Hematopoietic multipotent progenitor cell treated with erythropoietin and hydrocortisone succinate and interleukin-3 and kit ligand, for 8 days (in vitro differentiated cells): ENCODE data around the gene TRPM2.

Experiments
- DNase-seq: peaks from one replicate; pipeline ENCODE4 v3.0.0-alpha.2; 2015

The TRPM2 gene

DNA sequence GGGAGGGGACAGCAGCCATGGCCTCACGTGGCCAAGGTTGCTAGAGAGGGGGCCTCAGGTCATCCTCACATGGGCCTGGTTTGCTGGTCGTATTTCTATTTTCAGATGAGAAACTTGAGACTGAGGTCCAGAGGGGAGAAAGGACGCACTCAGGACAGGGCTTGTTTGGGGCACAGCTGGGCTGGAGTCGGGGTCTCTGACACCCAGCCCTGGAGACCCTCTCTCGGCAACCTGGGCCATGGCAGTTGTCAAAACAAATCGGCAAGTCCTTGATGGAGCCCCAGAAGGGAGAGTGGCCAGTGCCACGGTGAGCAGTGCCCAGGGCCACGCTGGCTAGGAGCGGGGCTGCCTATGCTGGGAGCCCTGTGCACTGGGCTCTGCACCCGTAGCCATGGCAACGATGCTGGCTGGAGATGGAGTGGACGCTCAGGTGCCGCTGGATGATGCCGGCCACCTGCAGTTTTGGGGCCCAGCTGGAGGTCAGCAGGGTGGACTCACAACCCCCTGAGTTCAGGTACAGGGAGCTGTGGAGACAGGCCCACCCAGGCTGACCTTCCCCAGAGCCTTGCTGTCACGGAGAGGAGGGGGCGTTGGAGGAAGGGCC, 113.0 kb downstream of the TRPM2 start:
- DNase-seq = no peak

DNA sequence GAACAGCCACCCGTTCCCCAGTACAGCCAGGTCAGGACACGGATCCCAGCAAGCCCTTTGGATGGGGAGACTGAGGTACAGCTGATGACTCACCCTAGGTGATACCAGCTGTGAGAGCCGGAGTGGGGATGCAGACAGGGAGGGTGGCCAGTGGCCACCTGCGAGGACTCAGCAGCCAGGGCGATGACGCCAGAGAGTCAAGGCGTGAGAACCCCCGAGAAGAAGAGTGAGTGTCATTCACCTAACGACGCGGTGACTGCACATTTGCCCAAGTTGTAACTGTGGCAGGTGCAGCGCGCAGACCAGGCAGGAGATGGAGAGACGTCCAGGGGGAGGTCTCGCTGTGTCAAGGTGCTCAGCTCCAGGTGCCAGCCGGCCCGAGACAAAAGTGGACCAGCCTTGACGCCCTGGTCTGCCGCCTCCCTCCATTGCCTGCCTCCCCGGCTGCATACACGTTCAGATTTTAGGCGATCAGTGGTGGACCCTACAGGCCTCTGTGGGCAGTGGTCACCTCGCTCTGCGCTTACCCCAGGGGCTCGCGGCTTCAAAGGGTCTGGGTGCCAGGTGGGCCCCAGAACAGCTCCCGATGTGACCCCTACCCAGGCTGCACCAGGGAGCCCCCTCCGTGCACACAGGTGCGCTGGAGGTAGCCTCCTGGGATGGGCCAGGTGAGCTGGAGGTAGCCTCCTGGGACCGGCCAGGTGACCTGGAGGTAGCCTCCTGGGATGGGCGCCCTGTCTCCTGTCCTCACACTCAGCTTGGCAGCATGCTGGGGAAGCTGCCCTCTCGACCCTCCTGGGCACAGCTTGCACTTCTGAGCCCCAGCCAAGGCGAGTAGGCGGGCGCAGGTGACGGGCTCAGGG, 113.8 kb downstream of the TRPM2 start:
- no peak for DNase-seq

DNA sequence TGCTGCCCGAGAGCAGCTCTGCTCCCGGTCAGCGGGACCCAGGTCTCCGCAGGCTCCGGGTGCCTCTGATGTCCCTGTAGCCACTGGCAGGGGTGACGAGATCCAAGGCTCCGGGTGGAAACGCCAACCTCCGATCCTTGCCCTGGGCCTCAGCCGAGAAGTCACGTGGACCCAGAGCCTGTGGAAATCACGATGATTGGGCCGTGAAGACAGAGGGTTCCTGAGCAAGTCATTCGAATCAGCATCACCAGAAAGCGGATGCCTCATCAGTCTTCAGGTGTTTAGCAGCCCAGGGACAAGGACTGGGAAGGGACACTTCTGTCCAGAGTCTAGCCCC, 114.4 kb downstream of the TRPM2 start:
- DNase-seq = no peak

DNA sequence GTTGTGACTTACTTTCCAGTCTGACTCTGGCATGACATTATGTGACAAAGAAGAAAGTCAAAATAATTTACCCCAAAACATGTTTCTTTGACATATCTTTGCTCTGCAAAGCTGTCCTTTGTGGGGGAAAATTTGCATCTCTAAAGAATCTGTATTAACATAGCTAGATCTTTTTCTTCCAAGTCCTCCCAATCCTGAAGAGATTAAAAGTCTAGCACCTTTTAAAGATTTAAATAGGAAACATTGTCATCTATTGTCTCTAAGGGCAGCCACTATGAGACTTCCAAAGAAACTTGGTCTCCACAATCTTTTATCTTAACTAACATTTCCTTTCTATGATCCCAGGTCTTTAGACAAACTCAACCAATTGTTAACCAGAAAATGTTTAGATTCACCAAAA, 117.9 kb downstream of the TRPM2 start:
- DNase-seq = no peak

DNA sequence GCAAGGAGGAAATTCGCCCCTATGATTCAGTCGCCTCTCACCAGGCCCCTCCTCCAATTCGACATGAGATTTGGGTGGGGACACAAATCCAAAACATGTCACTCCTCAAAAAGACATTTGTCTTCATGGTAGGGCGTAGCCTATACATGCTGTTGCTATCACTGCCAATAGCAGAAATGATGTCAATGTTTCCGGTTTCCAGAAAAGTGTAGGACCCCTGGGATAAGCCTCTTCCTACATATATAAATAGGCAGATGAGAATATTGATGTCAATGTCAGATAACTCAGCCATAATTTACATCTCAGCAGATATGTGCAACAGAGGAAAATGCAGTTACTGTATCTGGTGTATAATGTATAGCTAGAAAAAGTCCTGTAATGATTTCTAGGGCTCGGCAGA, 118.6 kb downstream of the TRPM2 start:
- no peak for DNase-seq

DNA sequence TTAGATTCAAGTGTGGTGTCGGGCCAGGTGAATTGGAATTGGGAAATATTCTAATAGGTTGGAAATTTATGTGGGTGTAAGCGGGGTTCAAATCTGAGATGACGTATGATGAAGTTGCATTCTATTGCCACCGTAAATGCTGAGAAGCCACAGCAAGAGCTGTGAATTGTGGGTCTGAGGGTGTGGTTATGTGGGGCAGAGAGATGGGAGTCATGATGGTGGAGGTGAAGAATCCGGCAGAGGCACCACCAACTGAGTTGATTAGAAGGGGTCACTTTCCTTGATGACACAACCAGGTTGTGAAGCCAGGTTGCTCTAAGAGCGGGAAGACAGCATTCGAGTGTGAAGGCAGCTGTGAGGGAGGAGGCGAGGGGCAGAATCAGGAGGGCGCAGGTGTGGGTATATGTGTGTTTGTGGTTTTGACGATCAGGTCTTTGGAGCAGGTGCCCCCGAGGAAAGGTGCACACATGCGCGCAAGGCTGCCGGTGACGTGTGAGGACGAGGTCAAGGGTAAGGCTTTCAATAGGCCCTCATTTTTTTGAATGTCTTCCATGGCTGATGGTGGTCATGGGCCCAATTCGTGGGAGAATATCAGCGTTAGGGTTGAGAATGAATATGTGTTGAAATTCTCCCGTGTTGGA, 120.6 kb downstream of the TRPM2 start:
- DNase-seq = no peak

DNA sequence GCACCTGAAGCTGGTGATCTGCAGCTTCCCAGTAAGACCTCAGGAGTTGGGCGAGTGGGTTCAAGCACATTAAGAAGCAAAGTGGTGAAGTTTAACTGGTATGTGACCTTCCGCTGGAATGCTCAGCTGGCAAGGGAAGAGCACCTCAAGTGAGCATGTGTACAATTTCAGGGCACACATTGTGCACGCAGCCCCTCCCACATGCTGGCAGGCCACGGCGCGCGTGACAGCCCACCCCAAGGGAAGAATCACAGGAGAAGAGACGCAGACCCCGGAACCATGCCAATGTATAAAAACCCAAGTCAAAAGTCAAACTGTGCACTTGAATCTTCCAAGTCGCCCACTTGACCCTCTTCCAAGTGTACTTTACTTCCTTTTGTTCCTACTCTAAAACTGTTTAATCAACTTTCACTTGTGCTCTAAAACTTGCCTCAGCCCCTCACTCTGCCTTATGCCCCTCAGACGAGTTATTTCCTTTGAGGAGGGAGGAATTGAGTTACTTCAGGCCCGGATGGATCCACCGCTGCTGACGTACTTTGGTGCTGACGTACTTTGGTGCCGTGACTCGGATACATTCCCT, 121.9 kb downstream of the TRPM2 start:
- DNase-seq = no peak

DNA sequence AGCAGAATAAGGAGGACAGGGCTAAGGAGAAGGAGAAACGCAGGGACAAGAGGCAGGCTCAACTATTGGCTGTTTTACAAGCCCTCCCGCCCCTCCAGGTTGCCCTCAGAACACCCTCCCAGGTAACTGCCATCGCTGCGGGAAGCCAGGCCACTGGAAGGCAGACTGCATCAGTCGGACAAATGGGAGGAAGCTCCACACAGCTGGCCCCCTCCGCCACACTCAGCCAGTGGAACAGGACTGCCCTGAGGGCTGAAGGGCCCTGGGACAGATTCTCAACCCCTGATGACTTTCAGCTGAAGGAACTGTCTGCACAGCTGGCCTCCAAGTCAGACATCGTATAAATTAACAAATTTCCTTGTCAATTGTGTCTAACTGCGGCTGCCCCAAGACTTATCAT, 123.7 kb downstream of the TRPM2 start:
- DNase-seq = no peak

DNA sequence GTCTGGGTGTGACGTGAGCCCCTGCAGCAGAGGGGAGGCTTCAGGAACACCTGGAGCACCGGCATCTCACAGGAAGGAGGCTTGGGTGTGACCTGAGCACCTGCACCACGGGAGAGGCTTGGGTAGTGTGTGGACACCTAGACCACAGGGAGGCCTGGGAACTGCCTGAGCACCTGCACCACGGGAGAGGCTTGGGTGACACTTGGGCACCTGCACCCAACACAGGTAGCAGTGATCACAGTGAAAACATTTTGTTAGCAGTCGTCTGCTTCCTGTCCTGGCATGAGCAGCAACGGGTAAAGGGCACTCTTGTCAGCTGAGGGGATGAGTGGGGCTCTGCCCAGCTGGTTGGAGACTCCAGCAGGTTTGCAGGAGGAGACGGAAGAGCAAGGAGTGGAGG, 124.3 kb downstream of the TRPM2 start:
- no peak for DNase-seq

DNA sequence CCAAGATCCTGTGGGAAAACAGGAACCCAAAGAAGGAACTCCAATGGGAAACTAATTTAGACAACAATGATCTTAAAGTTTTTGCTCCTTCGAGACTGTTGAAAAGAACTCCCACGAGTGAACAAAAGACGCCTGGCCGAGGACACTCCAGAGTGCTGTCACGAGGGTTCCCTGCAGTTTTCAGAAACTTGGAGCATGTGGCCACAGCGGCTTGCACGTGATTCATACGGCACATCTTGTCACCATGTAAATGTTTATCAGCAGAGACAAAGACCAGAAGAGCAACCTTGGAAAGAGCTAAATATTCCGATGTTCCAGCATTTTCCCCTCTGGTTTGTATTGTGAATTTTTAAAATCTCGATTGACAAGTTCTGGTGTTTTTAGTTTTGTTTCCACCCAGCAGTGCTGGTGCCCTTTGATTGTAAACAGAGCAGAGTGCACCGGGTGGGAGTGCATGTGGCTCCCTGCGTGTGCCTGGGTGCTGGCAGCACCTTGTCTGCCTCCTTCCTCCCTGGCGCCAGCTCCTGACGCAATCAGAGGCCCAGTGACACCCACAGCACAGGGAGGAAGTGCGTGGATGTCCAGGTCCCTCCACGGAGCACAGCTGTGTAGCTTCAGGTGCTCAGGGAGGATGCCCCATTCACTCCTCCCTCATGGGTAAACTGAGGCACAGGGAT, 124.8 kb downstream of the TRPM2 start:
- no peak for DNase-seq

DNA sequence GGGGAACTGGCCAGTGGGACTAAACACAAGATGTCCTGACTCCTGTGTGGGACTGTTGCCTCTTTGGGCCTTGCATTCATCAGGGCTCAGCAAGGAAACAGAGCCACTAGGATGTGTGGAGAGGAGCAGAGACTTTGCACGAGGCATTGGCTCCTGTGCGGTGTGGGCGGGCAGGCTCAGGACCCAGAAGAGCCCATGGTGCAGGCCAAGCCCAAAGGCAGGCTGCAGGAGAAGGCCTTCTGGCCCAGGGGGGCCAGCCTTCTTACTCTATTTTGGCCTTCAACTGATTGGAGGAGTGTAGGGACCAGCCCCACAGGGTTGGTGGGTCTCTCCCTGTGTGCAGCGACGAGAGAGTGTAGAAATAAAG, 125.4 kb downstream of the TRPM2 start:
- no peak for DNase-seq

DNA sequence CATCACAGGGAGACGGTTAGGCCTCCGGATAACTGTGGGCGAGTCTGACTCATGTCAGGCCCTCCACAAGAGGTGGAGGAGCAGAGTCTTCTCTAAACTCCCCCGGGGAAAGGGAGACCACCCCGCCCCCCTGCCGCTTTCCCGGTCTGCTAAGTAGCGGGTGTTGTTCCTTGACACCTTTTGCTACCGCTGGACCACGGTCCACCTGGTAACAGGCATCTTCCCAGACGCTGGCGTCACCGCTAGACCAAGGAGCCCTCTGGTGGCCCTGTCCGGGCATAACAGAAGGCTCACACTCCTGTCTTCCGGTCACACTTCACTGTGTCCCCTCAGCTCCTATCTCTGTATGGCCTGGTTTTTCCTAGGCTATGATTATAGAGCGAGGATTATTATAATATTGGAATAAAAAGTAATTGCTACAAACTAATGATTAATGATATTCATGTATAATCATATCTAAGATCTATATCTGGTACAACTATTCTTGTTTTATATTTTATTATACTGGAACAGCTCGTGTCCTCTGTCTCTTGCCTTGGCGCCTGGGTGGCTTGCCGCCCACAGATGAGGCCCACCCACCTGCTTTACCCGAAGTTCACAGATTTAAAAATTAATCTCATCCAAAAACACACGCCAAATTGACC, 126.3 kb downstream of the TRPM2 start:
- DNase-seq = peak; percentile 12

DNA sequence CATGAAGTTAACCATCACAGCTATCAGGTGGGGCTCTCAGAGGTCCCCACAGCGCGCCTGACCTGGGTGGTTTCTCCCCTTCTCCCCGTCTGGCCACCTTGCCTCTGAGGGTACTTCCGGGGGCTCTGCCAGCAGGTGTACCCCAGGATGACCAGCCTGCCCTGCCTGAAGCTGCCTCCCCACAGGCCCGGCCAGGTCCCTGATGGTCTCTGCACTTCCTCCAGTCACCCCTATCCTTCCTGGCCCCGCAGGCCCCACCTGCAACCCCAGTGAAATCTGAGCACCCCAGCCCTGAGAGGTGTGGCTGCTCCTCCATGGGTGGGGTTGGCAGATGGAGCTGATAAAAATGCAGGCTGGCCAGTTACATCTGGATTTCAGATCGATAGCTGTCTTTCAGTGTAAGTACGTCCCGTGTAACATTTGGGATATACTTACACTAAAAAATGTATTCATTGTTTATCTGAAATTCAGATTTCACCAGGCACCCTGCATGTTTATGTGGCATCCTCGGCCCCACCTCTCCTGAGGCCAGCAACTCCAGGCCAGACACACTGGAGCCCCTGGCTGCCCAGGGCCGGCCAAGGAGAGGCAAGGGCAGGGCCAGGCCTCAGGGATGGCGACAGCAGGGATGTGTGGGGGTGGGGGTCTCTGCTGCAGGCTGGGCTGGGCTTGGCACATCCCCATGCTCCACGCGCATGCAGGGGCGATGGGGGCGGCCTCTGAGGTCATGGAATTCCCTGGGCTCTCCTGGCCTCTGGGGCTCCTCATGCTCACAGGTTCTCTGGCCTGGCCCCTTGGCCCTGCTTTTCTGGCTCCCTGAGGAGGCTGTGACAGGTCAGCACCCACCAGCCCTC, 127.0 kb downstream of the TRPM2 start:
- no peak for DNase-seq

DNA sequence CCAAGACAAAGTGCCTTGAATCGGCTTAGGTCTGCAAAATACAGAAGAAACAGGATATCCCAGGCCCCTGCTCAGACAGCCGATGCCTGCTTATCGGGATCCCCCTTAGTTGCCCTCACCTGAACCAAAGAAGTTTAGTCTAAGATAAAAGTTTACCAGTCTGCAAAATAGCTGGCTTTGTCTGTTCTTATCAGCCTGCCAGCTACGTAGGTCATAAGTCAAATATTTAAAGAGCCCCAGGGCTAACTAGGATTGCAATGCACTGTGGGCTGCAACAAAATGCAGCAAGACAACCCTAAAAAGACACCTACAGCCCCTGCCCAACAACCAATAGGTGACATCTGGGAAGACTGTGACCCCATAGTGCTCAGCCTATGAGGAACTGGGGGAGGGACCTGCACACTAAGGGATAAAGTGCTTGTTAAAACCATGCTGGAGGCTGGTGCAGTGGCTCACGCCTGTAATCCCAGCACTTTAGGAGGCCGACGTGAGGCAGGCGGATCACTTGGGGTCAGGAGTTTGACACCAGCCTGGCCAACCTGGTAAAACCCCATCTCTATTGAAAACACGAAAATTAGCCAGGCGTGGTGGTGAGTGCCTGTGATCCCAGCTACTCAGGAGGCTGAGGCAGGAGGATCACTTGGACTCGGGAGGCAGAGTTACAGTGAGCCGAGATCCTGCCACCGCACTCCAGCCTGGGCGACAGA, 129.3 kb downstream of the TRPM2 start:
- no peak for DNase-seq

DNA sequence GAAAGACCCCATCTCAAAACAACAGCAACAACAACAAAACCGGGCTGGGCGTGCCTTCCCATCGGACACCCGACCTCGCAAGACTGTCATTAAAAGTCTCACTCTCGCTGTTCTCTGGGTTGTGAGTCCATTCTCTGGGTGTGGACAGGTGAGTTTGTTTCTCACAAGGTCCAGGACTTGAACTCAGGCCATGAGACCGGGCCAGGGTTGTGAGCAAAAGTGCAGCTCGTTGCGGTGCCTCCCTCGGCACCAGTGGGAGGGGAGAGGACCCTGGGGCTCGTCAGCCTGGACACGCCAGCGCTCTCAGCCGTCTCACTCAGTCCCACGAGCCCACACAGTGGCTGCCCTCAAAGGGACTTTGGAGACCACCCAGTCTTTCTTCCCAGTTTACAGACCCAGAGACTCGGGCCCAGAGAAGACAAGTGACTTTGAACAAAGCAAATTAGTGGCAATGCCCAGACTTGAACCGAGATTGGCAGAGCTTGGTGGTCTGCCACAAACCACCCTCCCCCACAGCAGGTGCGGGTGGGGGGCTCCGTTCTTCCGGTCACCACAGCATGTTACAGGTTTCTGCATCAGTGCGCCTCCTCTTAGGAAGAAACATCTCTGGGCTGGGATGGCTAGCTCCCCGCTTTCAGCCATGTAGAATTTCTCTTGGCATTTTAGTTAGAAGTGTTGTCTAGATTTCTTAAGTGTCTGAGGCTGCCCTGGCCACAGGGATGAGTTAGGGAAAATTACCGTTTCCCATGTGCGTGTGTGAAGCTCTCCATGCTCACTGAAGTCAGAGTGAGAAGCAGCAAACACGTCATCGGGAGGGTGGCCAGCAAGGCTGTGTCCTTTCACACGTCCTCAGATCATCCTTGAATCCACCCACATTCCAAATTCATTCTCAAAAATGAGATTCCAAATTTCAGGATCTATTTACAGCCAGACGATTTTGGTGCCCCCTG, 130.1 kb downstream of the TRPM2 start:
- DNase-seq = no peak

DNA sequence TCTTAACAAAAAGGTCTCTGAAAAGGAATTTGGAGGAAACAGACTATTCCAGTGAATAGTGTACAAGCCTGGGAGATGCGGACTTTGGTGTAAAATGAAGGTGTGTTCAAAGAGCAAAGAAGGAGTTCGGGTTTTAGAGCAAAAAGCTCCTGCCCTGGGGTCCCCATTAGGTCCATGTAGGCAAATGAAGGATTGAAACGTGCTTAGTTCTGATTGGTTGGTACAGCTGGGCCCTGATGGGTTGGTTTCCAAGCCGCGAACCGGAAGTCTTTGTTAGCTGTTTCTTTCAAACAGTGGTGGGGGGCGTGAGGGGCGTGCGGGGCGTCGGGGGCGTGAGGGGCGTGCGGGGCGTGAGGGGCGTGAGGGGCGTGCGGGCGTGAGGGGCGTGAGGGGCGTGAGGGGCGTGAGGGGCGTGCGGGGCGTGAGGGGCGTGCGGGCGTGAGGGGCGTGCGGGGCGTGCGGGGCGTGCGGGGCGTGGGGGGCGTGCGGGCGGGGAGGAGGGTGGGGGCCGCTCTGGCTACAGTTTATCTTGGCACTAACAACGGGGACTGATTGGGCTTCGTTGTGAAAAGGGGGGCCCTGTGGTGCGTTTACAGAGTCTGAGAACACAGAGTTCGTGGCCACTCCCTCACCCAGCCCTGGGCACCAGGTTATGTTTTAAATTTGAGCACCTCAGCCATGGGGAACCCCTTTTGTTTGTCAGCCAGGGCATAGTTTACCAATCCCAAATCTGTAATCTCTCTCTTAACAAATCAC, 131.3 kb downstream of the TRPM2 start:
- no peak for DNase-seq

DNA sequence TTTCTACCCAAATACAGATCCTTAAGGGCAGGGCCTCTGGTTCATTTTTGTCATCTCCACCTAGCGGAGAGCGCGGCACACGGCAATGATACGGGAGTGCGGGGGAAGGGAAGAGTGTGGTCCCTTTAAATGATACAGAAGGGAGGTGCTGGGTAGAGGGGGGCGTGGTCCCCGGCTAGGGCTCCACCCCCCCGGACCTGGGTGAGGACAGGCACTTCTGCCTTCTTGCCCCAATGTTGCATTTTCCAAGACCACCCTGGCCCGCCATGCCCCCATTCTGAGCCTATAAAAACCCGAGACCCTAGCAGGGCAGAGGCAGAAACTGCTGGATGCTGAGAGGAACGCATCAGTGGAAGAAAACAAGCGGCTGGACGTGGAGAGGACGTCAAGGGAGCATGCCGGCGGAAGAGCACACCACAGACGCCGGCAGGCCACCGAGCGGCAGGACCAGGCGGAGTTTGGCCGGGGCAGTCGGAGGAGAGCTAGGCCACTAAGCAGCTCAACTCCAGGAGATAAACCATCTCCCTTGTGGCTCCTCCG, 131.9 kb downstream of the TRPM2 start:
- DNase-seq = peak; percentile 19

DNA sequence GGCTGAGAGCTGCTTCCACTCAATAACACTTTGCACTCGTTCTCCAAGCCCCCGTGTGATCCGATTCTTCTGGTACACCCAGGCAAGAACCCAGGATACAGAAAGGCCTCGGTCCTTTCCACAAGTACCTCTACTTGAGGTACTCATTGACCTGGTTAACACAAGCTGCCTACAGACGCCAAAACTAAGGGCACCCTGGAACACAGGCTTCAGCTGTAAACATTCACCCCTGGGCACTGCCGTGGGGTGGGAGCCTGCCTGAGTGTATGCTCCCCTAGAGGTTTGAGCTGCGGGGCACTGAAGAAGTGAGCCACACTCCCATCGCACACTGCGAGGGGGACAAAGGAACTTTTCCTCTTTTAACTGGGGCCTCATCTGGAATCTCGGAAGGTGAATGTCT, 132.4 kb downstream of the TRPM2 start:
- DNase-seq = no peak

DNA sequence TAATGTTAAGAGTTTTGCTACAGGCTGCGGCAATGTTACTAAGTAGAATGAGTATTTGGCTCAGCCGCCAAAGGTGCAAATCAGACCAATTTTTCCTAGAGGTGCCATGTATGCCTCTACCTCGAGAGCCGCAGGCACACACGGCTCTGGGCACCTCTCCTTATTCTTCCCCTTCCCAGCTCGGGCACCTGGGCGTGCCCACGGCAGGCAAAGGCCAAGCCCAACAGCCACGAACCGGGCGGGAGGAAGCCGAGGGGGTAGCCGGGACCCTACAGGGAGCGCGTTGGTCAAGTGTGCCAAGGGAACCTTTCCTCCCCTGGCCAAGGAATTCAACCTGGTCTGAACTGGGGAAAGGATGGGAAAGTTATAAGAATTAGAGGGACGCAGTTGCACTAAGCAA, 132.9 kb downstream of the TRPM2 start:
- no peak for DNase-seq
